ENCODE results near the gene GRIK1.

DNA sequence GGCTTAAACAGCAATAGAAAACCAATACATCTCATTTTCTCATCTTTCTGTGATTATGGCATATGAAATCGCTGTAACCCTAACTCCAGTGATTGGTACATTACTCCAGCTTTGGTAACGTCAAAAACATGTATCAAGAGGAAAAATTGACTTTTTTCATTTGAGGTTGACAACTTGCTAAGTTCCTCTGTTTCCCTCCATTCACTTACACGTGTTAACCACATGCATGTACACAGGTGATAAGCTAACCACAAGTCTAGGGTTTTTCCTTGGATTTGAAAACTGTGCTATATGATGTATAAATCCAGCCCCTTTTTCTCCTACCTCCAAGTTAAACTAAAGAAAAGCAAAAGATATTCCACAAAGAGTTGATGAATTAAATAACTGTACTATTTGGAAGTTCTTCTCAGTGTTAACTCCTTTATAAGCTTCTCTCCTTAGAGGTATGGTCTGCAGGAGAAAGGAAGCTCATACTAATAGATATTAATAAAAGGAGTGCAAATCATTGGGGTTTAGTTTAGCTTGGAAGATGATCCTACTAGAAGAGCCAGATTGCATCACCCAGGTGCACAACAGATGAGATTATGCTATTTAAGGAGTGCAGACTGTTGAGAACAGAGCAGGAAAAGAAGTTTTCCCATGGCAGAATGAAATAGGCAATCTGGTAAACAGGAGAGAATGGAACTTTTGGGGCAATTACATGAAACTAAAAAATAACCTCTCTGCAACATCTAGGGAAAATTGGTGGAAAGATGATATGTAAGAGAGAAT, 277.9 kb downstream of the GRIK1 start:
- no peak for TF ChIP-seq EZH2 (IDR thresholded peaks at IDR 0.05)
- no peak for TF ChIP-seq POLR2AphosphoS5 (IDR thresholded peaks at IDR 0.05; ENCODE audit: borderline replicate concordance, low read depth, low read length)
- no peak for TF ChIP-seq FOXP2 (optimal IDR thresholded peaks at IDR 0.05; ENCODE audit: control extremely low read depth, extremely low read length, insufficient read depth)

Measured in SK-N-MC (cell line).